Muscle of leg (tissue), 11 donors: ENCODE results near the gene LAPTM5. TPM values are rescaled to one million over a fixed set of nuclear protein-coding genes. Genes with fewer than 3 reads are reported as not detected.

Experiments used
- DNase-seq: peaks from one replicate; pipeline ENCODE4 v3.0.0; 2013
- H3K27ac ChIP-seq: one replicate; pipeline ENCODE4 v1.5.1; 2013; ENCODE audit warnings: mild to moderate bottlenecking, low read length, control low read depth
- H3K27me3 ChIP-seq: one replicate; pipeline ENCODE4 v1.6.1; 2013; ENCODE audit warnings: low read length; ENCODE audit not compliant: control insufficient read depth, insufficient read depth
- H3K36me3 ChIP-seq: one replicate; pipeline ENCODE4 v1.6.1; 2013; ENCODE audit warnings: low read length; ENCODE audit not compliant: control insufficient read depth, insufficient read depth
- H3K4me1 ChIP-seq: one replicate; pipeline ENCODE4 v1.6.1; 2013; ENCODE audit warnings: low read length; ENCODE audit not compliant: control insufficient read depth, insufficient read depth
- H3K4me3 ChIP-seq: one replicate; pipeline ENCODE4 v1.5.1; 2013; ENCODE audit warnings: low read length, control low read depth
- H3K9me3 ChIP-seq: replicated peaks from 2 replicates; pipeline ENCODE4 v1.6.1; 2013; ENCODE audit warnings: low read depth, low read length; ENCODE audit not compliant: control insufficient read depth
- WGBS: methylation state at CpG from one replicate; pipeline ENCODE4 v1.1.5; 2013; ENCODE audit warnings: missing lambda C conversion rate; ENCODE audit not compliant: insufficient coverage; 5-methylcytosine and 5-hydroxymethylcytosine counted together
- polyA plus RNA-seq, 8 donors: library from polyadenylated mRNA; unstranded; fragments of 120-200 nt; gene quantifications; one replicate each; pipeline versions ENCODE4 v1.2.1 to v1.2.3, GENCODE V29; 2013; ENCODE audit warnings: inconsistent platforms in 1 of 8, low replicate concordance in 1 of 8; ENCODE audit not compliant: insufficient read length in 8 of 8, insufficient read depth in 1 of 8
- total RNA-seq: library from RNA; stranded (reverse); fragments of 120-200 nt; gene quantifications from one replicate; pipeline ENCODE4 v1.2.4, GENCODE V29; 2013

The LAPTM5 gene
- total and polyA plus RNA-seq, 9 donors: 5.6 to 22.9 (median 17.6) TPM

- 79% methylated on average over 21 of the region's 21 CpGs for WGBS
Observed at GRCh38 chr1:30787856-30788495, 30.4 kb upstream of the LAPTM5 start.

GRCh38 chr1:30787266-30787665 lies 29.7 kb upstream of the LAPTM5 start:
- no peak for DNase-seq
- H3K27me3 ChIP-seq: peaks cover 5% of the 10 kb centered on the region
- H3K4me3 ChIP-seq: no peak overlapping the region
- H3K4me1 ChIP-seq: peaks cover 33% of the 10 kb centered on the region
- H3K9me3 ChIP-seq: no peaks in the 10 kb centered on the region
- no peaks in the 10 kb centered on the region for H3K36me3 ChIP-seq
- no peak overlapping the region for H3K27ac ChIP-seq
- 73% methylated on average over 5 of the region's 5 CpGs for WGBS

More at GRCh38 chr1:30787856-30788495, 30.4 kb upstream of the LAPTM5 start:
- no peak overlapping the region for H3K4me3 ChIP-seq
- H3K27me3 ChIP-seq: peaks cover 5% of the 10 kb centered on the region
- H3K4me1 ChIP-seq: peaks cover 26% of the 10 kb centered on the region
- no peak for DNase-seq
- peak overlapping the region; percentile 20 for H3K27ac ChIP-seq
- H3K9me3 ChIP-seq: no peaks in the 10 kb centered on the region
- no peaks in the 10 kb centered on the region for H3K36me3 ChIP-seq

GRCh38 chr1:30786264-30786991 lies 28.9 kb upstream of the LAPTM5 start:
- Histone ChIP-seq H3K4me1 (peaks cover 35% of the 10 kb centered on the region), H3K4me3 (no peak overlapping the region), H3K27me3 (no peaks in the 10 kb centered on the region), H3K27ac (peak overlapping the region; percentile 83), H3K9me3 (no peaks in the 10 kb centered on the region), H3K36me3 (no peaks in the 10 kb centered on the region)
- WGBS: 46% methylated on average over 9 of the region's 13 CpGs
- no peak for DNase-seq

- 67% methylated on average over 1 of the region's 7 CpGs for WGBS
- Histone ChIP-seq H3K27me3 (no peaks in the 10 kb centered on the region), H3K27ac (no peak overlapping the region), H3K9me3 (no peaks in the 10 kb centered on the region), H3K4me1 (peaks cover 35% of the 10 kb centered on the region), H3K4me3 (no peak overlapping the region), H3K36me3 (no peaks in the 10 kb centered on the region)
- no peak for DNase-seq
Observed at GRCh38 chr1:30785714-30786113, 28.1 kb upstream of the LAPTM5 start.

GRCh38 chr1:30785181-30785580 lies 27.6 kb upstream of the LAPTM5 start:
- no peaks in the 10 kb centered on the region for H3K36me3 ChIP-seq
- no peak overlapping the region for H3K4me3 ChIP-seq
- peaks cover 35% of the 10 kb centered on the region for H3K4me1 ChIP-seq
- H3K27me3 ChIP-seq: no peaks in the 10 kb centered on the region
- no peaks in the 10 kb centered on the region for H3K9me3 ChIP-seq
- WGBS: 85% methylated on average over 5 of the region's 7 CpGs
- DNase-seq: no peak
- H3K27ac ChIP-seq: no peak overlapping the region

GRCh38 chr1:30783256-30783915 lies 25.8 kb upstream of the LAPTM5 start:
- DNase-seq: no peak
- 42% methylated on average over 8 of the region's 16 CpGs for WGBS
- no peak overlapping the region for H3K27ac ChIP-seq

GRCh38 chr1:30782361-30783255 lies 25.0 kb upstream of the LAPTM5 start:
- H3K4me3 ChIP-seq: no peak overlapping the region
- no peak overlapping the region for H3K27ac ChIP-seq

More at GRCh38 chr1:30783256-30783915, 25.8 kb upstream of the LAPTM5 start:
- H3K36me3 ChIP-seq: no peaks in the 10 kb centered on the region
- no peaks in the 10 kb centered on the region for H3K9me3 ChIP-seq
- H3K27me3 ChIP-seq: no peaks in the 10 kb centered on the region
- H3K4me1 ChIP-seq: peaks cover 44% of the 10 kb centered on the region
- no peak overlapping the region for H3K4me3 ChIP-seq

GRCh38 chr1:30781906-30782305 lies 24.3 kb upstream of the LAPTM5 start:
- H3K27ac ChIP-seq: no peak overlapping the region
- 87% methylated on average over 4 of the region's 10 CpGs for WGBS

More at GRCh38 chr1:30782361-30783255, 25.0 kb upstream of the LAPTM5 start:
- H3K27me3 ChIP-seq: no peaks in the 10 kb centered on the region
- 10% methylated on average over 16 of the region's 25 CpGs for WGBS
- H3K36me3 ChIP-seq: no peaks in the 10 kb centered on the region
- peak; percentile 78 for DNase-seq
- no peaks in the 10 kb centered on the region for H3K9me3 ChIP-seq
- peaks cover 46% of the 10 kb centered on the region for H3K4me1 ChIP-seq

GRCh38 chr1:30780409-30780808 lies 22.8 kb upstream of the LAPTM5 start:
- H3K9me3 ChIP-seq: no peaks in the 10 kb centered on the region
- no peaks in the 10 kb centered on the region for H3K27me3 ChIP-seq
- 83% methylated on average over 1 of the region's 5 CpGs for WGBS
- no peaks in the 10 kb centered on the region for H3K36me3 ChIP-seq
- H3K4me3 ChIP-seq: no peak overlapping the region
- no peak for DNase-seq
- H3K4me1 ChIP-seq: peaks cover 34% of the 10 kb centered on the region
- no peak overlapping the region for H3K27ac ChIP-seq

More at GRCh38 chr1:30781906-30782305, 24.3 kb upstream of the LAPTM5 start:
- Histone ChIP-seq H3K4me1 (peaks cover 41% of the 10 kb centered on the region), H3K27me3 (no peaks in the 10 kb centered on the region), H3K9me3 (no peaks in the 10 kb centered on the region), H3K4me3 (no peak overlapping the region), H3K36me3 (no peaks in the 10 kb centered on the region)
- DNase-seq: no peak
